Left renal cortex interstitium (tissue), 4 donors: ENCODE measurements around the gene CALN1. TPM values are rescaled to one million over a fixed set of nuclear protein-coding genes. Genes with fewer than 3 reads are reported as not detected.

Experiments
- DNase-seq, 4 donors: peaks; one replicate each; pipeline ENCODE4 v3.0.0-alpha.2; 2013; ENCODE audit warnings: low read depth in 4 of 4, low spot score in 2 of 4, missing footprints in 1 of 4
- polyA plus RNA-seq, 4 donors: library from polyadenylated mRNA; unstranded; fragments of 120-200 nt; gene quantifications; one replicate each; pipeline ENCODE4 v1.2.1, GENCODE V29; 2013; ENCODE audit not compliant: insufficient read length in 4 of 4

Gene CALN1
- polyA plus RNA-seq, 4 donors, result 0.61 to 1.1 (median 0.75) TPM

- DNase-seq, result no peak
Observed at GRCh38 chr7:72275382-72276070, 136.6 kb downstream of the CALN1 start.

GRCh38 chr7:72272479-72272878 lies 139.7 kb downstream of the CALN1 start:
- DNase-seq, result no peak

DNA sequence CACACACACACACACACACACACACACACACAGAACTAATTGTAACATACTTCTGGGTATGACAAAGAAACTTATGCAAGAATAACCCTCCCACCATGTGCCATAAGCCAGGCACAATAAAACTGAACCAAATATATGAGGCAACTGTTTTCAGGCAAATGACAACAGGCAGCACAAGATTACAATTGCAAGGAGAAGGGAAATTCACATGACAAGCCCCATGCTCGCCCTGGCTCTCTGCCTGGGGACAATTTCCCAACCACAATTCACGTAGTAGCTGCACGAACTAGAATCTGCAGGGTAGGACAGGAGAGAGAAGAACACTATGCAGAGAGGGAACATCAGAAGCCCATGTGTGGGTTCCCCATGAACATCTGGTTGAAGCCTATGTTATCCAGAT lies 143.3 kb downstream of the CALN1 start:
- no peak for DNase-seq

- no peak for DNase-seq
Observed at GRCh38 chr7:72268090-72268489, 144.0 kb downstream of the CALN1 start.

DNA sequence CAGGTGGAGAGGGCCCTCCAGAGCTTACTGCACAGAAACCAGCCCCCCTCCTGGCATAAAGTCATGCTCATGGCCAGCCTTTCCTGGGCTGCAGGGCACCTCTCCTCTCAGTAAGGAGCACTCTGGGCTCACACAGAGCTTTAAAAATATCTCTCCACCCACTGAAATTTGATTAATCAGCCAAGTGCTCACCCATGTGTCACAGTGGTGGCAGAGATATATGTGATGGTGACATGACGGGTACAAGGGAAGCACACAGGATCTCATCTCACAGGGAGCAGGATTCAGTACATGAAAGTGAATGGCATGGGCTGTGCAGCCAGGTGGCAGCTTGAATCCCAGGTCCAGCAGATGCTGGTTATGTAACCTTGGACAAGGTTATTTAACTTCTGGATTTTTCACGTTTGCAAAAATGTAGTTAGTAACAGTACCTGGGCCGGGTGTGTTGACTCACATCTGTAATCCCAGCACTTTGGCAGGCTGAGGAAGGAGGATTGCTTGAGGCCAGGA lies 144.8 kb downstream of the CALN1 start:
- no peak for DNase-seq

- no peak for DNase-seq
Observed at GRCh38 chr7:72266771-72267170, 145.4 kb downstream of the CALN1 start.

DNA sequence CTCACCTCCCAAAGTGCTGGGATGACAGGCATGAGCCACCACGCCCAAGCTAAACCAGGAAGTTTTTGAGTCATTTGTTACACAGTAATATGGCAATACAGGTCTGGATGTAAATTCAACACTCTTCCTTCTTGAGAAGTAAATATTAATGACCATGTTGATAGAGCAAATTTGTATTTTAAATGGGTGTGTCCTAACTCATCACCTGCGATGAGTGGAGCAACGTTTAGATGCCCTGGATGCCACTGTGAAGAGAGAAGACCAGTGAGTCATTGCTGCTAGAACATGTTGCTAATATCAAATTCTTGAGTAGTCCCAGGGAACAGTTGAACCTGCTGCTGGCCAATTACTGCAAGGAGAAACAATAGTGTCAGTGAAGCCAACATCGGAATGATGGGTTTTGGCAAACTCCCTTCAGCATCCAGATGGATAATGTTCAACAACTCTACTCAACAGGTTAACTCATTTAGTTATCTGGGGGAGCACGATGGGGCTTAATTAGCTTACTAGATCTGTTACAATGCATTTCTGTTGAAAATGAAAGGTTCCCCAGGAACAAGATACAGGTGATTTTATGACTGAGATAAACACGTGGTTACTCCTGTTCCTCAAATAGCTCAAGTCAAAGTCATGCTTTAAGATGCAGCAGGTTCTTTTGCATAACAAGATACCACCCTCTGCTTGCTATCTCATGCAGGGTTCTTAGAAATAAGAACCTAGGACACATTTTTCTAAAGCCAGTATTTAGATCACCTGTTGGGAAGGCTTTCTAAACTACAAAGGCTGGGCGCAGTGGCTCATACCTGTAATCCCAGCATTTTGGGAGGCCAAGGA lies 146.8 kb downstream of the CALN1 start:
- DNase-seq, result no peak

DNA sequence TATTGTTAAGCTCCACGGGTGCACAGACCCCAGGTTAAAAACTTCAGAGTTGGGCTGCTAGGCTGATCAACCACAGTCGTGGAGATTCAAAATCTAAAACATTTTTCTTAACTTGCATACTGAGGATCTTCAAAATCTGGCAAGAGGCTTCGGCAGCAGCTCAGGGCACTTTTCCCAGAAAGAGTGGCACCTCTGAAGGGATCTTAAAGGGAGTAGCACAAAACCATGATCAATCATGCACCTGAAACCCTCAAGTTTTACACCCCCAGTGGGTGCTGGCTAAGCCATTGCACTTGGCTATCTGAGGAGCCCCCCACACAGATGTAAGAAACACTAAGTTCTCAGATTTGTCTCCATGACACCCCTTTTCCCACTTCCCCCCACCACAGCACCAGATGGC lies 151.7 kb downstream of the CALN1 start:
- no peak for DNase-seq

DNA sequence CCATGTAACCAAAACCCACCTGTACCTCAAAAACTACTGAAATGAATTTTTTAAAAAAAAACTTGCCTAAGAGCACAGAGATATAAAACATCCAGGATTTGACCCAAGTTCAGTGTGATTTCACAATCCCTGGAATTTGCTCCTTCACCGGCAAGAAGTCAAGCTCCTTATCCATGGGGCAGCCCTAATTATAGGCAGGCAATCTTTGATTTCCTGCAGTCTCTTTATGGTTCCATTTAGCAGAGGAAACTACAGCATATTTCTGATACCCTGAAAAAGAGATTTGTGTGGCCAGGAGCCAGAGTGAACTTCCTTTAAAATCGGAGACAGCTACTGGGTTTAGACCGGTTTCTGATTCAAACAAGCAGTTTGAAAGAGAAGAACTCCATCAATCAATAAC lies 154.1 kb downstream of the CALN1 start:
- no peak for DNase-seq

DNA sequence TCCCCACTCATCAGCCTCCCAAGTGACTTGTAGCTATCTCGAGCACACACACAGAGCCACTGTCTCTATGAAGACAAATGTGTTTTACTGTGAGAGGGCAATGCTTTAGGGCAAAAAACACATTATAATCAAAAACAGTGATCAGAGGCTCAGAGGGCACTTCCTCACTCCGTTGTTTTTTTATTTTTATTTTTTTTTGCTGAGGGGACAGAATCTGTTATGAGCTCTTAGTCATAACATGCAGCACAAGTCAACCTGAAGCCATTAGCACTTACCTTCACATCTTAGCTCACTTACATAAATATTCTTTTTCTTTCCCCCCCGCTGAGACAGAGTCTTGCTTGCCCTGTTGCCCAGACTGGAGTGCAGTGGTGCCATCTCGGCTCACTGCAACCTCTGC lies 157.7 kb downstream of the CALN1 start:
- DNase-seq, result no peak

DNA sequence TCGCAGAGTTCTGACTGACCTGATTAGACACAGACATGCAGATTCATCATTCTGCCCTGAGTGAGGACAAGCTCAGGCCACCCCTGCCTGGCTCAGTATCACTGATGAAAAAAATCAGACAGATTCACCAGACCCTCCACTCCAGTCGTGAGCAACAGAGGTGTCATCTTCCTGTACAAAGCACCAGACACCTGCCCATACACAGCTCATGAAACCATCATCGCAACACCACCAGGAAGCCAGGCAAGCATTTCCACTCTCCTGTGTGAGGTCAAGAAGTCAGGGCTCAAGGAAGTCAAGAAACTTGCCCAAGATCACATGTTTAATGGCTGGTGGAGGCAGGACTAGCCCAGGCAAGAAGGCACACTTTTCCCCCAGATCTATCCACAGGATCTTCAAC lies 163.0 kb downstream of the CALN1 start:
- no peak for DNase-seq

DNA sequence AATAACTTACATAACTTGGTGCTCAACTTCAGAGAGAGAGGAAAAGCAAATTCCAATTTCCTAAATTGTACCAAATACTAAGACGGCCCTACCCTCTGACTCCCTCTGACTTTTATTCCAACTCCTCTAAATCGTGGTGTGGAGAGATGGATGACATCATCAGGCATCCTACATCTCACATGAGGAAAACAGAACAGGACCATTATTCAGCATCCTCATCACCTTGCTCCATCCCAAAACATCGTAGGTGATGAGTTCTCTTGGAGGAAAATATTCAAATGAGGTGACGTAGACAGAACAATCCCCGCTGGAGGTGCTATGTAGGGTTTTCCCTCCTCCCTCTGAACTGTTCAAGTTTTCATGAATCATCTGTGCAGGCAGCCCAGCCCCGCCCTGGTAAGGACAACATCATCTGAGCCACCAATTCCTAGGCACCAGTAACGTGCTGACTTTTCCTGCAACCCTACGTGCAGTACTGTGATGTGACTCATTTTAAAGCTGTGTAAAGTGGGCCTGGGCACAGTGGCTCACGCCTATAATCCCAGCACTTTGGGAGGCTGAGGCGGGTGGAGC lies 167.2 kb downstream of the CALN1 start:
- no peak for DNase-seq

GRCh38 chr7:72243329-72243728 lies 168.8 kb downstream of the CALN1 start:
- no peak for DNase-seq

DNA sequence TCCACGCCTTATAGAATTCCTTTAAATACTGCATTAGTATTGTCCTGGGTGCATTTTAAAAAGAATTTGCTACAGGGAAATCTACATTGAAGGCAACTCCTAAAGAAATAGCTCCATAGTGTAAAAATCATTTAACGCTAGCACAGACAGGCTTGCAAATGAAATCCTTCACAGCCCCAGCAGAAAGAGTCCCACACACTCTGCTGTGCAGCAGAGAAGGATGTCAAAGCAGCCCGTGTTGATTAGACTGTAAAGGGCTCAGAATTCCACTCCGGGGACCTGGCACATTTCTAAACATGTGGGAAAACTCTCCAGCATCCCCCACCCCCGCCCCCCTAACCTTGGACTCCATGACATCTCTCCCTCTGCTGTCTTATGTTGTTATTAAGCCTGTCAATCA lies 176.8 kb downstream of the CALN1 start:
- DNase-seq, result no peak

DNA sequence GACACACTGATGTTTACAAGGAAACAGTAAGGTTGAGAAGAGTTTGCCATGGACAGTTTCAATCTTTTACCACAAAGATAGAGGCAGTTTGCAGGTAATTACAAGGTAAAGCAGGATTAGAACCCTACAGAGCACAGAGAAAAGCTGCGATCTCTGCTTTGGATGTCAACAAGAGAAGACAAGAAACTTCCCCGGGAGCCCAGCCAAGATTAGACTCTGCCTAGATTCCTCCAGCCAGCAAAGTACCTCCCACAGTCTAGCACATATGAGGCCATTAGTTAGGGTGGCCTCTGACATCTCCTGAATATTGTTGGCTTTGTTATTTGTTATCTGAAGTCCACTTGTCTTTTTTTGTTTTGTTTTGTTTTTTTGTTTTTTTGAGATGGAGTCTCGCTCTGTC lies 178.1 kb downstream of the CALN1 start:
- no peak for DNase-seq

DNA sequence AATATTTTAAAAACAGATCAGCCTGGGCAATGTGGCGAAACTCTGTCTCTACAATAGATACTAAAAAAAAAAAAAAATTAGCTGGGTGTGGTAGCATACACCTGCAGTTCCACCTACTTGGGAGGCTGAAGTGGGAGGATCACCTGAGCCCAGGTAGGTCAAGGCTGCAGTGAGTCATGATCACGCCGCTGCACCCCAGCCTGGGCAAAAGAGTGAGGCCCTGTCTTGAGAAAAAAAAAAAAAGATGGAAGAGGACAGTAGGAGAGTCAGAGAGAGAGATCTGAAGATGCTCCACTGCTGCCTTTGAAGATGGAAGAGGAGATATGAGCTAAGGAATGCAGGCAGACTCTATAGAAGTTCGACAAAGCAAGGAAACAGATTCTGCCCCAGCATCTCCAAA lies 181.9 kb downstream of the CALN1 start:
- no peak for DNase-seq

DNA sequence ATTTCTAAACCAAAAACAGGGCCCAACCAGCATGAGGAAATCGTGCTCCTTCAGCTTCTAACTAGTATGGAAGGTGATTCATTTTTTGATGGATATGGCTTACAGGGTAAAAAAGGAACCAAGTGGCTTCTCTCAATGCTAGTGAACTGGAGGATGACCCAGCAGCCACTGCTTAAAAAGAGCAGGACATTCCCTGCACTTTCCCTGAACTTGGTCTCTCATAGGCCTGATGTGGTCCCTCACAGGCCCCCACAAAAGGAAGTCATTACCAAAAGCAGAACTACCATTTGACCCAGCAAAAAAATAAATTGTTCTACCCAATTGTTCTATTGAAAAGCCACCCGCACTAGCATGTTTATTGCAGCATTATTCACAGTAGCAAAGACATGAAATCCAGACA lies 188.8 kb downstream of the CALN1 start:
- DNase-seq, result no peak

DNA sequence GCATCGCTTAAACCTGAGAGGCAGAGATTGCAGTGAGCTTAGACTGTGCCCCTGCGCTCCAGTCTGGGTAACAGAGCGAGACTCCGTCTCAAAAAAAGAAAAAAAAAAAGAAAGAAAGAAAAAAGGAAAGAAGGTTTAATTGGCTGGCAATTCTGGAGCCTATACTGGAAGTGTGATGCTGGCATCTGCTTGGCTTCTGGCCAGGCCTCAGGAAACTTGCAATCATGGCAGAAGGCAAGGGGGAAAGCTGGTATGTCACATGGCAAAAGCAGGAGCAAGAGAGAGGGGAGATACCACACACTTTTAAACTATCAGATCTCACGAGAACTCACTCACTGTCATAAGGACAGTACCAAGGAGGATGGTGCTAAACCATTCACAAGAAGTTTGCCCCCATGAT lies 190.0 kb downstream of the CALN1 start:
- no peak for DNase-seq

- no peak for DNase-seq
Observed at GRCh38 chr7:72219500-72219899, 192.6 kb downstream of the CALN1 start.

DNA sequence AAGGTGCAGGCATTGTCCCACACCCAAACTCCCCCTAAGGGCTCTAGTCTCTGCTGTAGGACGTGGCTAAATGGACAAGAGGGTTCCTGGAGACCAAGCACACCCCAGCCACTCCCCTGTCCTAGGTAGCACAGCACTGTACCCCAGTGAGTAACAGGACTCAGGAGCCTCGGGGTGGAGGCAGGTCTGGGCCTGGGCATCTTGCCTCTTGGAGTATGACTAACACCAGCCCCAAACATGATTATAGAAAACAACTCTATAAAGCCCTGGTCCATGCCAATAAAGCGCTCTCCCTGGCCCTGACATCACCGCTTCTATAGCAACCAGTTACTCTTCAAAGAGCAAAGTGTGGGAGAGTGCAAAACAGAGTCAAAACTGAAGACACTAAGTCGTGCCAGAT lies 195.0 kb downstream of the CALN1 start:
- DNase-seq, result no peak

DNA sequence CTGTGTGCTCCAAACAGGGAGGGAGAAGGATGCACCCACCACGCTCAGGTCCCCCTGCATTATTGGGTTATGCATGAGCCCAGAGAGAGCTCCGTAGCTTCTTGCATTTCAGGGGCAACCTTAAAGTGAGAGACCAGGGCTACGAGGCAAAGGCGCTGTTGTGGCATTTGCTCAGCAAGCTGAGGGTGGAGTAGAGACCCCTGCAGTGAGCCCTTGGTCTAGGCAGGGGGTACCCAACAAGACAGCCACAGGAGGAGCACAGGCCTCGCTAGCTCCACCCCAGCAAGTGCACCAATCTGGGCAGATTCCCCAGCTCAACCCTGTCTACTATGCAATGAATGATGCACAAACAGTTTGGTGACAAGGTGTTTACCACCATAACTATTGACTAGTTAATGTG lies 198.4 kb downstream of the CALN1 start:
- DNase-seq, result no peak

DNA sequence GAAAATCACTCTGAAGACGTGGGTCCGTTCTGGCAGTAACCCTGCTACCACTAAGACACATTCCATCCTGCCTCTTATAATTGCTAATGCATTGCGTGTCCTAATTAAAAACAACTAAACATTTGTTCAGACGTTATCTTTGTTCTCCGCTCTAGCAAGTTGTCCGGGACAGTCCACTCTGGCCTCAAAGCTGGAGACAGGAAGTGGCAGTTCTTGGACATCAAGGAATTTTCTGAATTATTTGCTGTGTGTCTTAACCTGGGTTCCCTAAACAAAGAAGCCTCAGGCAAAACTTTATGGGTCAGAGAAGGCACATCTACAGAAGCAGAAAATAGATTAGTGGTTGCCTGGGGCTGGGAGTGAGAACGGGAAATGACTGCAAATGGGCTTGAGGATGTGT lies 199.1 kb downstream of the CALN1 start:
- no peak for DNase-seq
